ENCODE measurements around the gene GTF2F2.
A peak's percentile ranks its signal among the peaks of the same experiment; 100 is the strongest.

The GTF2F2 gene, protein sequence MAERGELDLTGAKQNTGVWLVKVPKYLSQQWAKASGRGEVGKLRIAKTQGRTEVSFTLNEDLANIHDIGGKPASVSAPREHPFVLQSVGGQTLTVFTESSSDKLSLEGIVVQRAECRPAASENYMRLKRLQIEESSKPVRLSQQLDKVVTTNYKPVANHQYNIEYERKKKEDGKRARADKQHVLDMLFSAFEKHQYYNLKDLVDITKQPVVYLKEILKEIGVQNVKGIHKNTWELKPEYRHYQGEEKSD

GRCh38 chr13:45119991-45120864 lies at the start of gene GTF2F2:
Gene GTF2F2, plus strand, starts transcription at chr13:45120510. Its CDS starts 146 bp downstream, at chr13:45120656.
- DNase-seq: peak; percentile 73

GRCh38 chr13:45073809-45074208 lies 46.5 kb upstream of the GTF2F2 start:
- DNase-seq: no peak

GRCh38 chr13:45074721-45075120 lies 45.6 kb upstream of the GTF2F2 start:
- no peak for DNase-seq

GRCh38 chr13:45078003-45078402 lies 42.3 kb upstream of the GTF2F2 start:
- DNase-seq: no peak

DNA sequence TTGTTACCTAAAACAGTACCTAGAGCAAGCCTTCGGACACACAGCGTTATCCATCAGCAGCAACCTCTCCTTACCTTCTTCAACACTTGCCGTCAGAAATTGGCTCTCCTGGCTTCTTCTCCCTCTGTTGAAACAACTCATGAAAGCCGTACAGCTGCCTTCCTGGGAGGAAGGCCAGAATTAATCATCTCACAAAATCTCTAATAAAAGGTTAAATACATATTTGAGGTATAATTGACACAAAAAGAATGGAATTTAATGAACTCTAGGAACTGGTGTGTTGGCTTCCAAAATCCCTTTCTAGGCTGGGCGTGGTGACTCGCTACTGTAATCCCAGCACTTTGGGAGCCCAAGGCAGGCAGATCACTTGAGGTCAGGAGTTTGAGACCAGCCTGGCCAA lies 37.3 kb upstream of the GTF2F2 start:
- DNase-seq: no peak

DNA sequence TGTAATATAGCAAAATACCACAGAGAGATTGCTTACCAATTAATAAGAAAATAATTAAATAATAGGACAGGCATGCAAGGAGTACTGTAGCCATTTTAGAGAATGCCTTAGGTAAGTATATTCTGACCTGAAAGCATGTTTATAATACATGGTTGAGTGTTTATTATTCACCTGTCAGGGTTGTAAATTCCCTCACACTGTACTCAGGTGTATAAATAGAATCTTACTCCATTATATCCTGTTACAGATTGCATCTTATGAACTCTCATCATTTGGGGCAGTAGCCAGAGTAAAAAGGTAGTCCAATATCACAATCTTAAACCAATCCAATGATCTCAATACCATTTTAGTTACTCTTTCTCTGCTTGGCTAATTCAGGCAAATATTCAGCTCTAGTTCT lies 35.8 kb upstream of the GTF2F2 start:
- no peak for DNase-seq

DNA sequence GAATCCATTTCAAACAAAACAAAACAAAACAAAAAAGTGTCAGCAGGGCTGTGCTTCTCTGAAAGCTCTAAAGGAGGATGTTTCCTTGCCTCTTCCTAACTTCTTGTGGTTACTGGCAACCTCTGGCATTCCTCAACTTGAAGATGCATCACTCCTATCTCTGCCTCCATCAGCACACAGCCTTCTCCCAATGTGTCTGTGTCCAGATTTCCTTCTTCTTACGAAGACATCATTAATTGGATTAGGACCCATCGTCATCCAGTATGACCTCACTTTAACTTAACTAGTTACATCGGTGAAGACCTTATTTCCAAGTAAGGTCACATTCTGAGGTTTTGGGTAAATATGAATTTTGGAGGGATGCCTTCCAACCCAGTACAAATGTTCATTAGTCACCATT lies 33.8 kb upstream of the GTF2F2 start:
- no peak for DNase-seq

DNA sequence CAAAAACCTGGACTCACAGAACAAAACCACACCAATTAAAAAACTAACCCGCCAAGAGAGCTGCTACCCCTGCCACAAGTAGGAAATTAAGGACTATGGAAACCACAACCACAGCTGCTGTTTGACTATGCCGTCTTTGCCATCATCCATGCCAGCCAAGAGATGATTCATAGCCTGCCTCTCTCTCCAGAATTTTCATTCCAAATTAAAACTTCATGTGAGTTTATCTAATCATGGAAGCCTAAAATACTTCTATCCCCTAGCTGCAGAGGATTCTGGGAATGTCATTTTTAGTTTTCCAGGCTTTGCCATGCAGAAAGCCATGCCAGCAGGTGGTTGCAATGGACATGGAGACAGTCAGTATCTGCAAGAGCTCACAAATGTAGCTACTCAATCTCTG lies 27.6 kb upstream of the GTF2F2 start:
- peak; percentile 22 for DNase-seq

GRCh38 chr13:45100573-45101262 lies 19.6 kb upstream of the GTF2F2 start:
- no peak for DNase-seq

- DNase-seq: no peak
These were observed 18.8 kb upstream of the GTF2F2 start for GRCh38 chr13:45101327-45102018.

GRCh38 chr13:45102136-45102507 lies 18.2 kb upstream of the GTF2F2 start:
- DNase-seq: no peak

DNA sequence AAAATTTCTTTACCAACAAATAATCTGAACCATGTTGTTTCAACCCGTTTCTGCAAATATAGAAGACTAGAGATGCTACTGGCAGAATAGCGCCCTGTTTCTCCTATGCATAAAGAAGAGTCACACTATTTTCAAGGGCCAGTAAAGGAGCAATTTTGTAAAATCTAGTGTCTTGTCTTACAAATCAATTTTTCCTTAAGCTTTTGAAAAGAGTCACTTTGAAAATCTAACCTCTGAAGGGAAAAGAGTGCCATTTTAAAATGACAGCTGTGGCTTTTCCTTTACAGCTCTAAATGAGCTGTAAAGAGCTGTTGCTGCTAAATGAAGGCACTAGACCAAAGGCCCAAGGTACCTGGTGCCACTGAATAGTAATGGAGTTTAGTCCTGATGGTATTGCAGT lies 16.9 kb upstream of the GTF2F2 start:
- DNase-seq: no peak

- DNase-seq: no peak
These were observed 16.0 kb upstream of the GTF2F2 start for GRCh38 chr13:45104261-45104660.

GRCh38 chr13:45105895-45106294 lies 14.4 kb upstream of the GTF2F2 start:
- no peak for DNase-seq

GRCh38 chr13:45107539-45107938 lies 12.8 kb upstream of the GTF2F2 start:
- no peak for DNase-seq

GRCh38 chr13:45108716-45109101 lies 11.6 kb upstream of the GTF2F2 start:
- no peak for DNase-seq

DNA sequence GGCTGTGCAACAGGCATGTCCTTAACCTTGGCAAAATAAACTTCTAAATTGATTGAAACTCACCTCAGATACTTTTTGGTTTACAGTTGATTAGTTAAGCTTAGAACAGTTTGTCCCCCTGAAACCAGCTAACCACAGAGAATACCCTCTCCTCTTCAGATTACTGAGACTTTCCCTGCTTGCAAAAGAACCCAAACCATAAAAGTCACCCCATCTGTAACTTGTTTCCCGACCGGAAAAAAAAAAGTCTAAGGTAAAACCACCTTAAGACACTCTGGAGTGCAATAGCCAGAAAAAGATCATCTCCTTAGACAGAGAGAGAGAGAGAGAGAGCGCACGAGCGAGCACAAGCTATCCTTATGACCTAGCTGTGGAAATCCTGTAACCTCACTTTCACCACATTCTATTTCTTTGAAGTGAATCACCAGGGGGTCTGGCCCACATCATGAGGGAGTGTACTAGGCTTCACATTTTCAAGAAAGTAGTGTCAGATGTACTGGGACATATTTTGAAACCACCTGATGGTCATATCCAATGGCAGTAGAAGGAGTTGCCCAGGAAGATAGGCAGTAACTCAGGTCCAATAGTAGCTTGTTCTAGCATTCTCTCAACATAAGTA lies 11.1 kb upstream of the GTF2F2 start:
- no peak for DNase-seq

- DNase-seq: no peak
These were observed 6.8 kb upstream of the GTF2F2 start for GRCh38 chr13:45113233-45114224.

DNA sequence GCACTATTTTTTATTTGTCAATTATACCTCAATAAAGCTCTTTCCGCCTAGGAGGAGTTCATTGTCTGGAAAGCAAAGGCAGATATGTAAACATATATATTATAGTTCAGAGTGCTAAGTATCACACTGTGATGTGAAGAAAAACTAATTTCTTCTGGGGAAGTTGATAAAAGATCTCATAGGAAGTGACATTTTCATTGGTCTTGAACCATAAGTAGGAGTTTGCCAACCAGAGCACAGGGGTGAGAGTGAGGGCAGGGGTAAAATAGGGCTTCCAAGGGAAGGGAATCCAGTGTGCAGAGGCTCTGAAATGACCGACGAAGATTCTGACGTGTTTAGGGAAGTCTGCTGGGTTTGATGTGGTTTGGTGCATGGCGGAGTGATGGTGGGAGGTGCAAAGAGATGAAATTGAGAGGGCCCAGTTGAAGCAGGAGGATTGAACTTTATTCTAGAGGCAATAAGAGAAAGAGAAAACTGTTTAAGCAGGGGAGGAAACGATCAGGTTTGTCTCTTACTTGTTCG lies 780 bp upstream of the GTF2F2 start:
- DNase-seq: peak; percentile 19

GRCh38 chr13:45120967-45121831 lies 889 bp downstream of the GTF2F2 start:
- DNase-seq: no peak

Measured in DMS79 treated with DMSO at 0.1 percent for 48 hours (cell line).